Astrocyte (in vitro differentiated cells and primary cell): ENCODE data around the gene SERPINA1. TPM values are rescaled to one million over a fixed set of nuclear protein-coding genes. Genes with fewer than 3 reads are reported as not detected.

Experiments
- DNase-seq: peaks from one replicate; pipeline ENCODE4 v3.0.0-alpha.2; 2010; ENCODE audit warnings: low read depth
- FAIRE-seq: peaks from 2 replicates; lab custom pipeline; 2011; peaks lifted over from hg19 to GRCh38; lab: Jason Lieb, UNC
- H2AFZ ChIP-seq: 2 replicates; pipeline ENCODE4 v1.6.0; 2012; ENCODE audit warnings: low read depth, low read length, inconsistent platforms
- H3K27ac ChIP-seq: 2 replicates; pipeline ENCODE4 v1.5.1; 2011; ENCODE audit warnings: low read depth, low read length, inconsistent platforms
- H3K27me3 ChIP-seq: 2 replicates; pipeline ENCODE4 v1.6.0; 2011; ENCODE audit warnings: low read length, inconsistent platforms; ENCODE audit not compliant: insufficient read depth
- H3K36me3 ChIP-seq: 2 replicates; pipeline ENCODE4 v1.5.1; 2011; ENCODE audit warnings: low read length, inconsistent platforms; ENCODE audit not compliant: insufficient read depth
- H3K4me1 ChIP-seq: 2 replicates; pipeline ENCODE4 v1.5.1; 2011; ENCODE audit warnings: low read length, inconsistent platforms; ENCODE audit not compliant: insufficient read depth
- H3K4me2 ChIP-seq: 2 replicates; pipeline ENCODE4 v1.6.0; 2012; ENCODE audit warnings: low read length, inconsistent platforms
- H3K4me3 ChIP-seq: 2 replicates; pipeline ENCODE4 v1.5.1; 2011; ENCODE audit warnings: low read depth, mild to moderate bottlenecking, low read length, inconsistent platforms; ENCODE audit not compliant: insufficient read depth
- H3K79me2 ChIP-seq: 2 replicates; pipeline ENCODE4 v1.6.0; 2012; ENCODE audit warnings: mild to moderate bottlenecking, low read length, inconsistent platforms; ENCODE audit not compliant: insufficient read depth
- H3K9ac ChIP-seq: 2 replicates; pipeline ENCODE4 v1.6.0; 2012; ENCODE audit warnings: mild to moderate bottlenecking, low read length, inconsistent platforms
- H3K9me3 ChIP-seq: 2 replicates; pipeline ENCODE4 v1.5.1; 2012; ENCODE audit warnings: low read depth, mild to moderate bottlenecking, low read length, inconsistent platforms; ENCODE audit not compliant: insufficient read depth
- H4K20me1 ChIP-seq: 2 replicates; pipeline ENCODE4 v1.6.0; 2012; ENCODE audit warnings: low read length, inconsistent platforms; ENCODE audit not compliant: insufficient read depth
- H3K27ac Mint-ChIP-seq: one replicate; pipeline ENCODE4 v1.8.0; 2021; ENCODE audit warnings: mild to moderate bottlenecking, mixed read lengths; ENCODE audit not compliant: unreplicated experiment
- H3K27me3 Mint-ChIP-seq: one replicate; pipeline ENCODE4 v1.8.0; 2021; ENCODE audit warnings: low read depth, mixed read lengths; ENCODE audit not compliant: unreplicated experiment
- H3K36me3 Mint-ChIP-seq: one replicate; pipeline ENCODE4 v1.8.0; 2021; ENCODE audit warnings: low read depth, mixed read lengths; ENCODE audit not compliant: unreplicated experiment
- H3K4me1 Mint-ChIP-seq: one replicate; pipeline ENCODE4 v1.8.0; 2021; ENCODE audit warnings: low read depth, mixed read lengths; ENCODE audit not compliant: unreplicated experiment
- H3K4me3 Mint-ChIP-seq: one replicate; pipeline ENCODE4 v1.8.0; 2021; ENCODE audit warnings: mild to moderate bottlenecking, moderate library complexity, mixed read lengths; ENCODE audit not compliant: unreplicated experiment
- H3K9me3 Mint-ChIP-seq: one replicate; pipeline ENCODE4 v1.8.0; 2021; ENCODE audit warnings: mild to moderate bottlenecking, mixed read lengths; ENCODE audit not compliant: unreplicated experiment
- CTCF ChIP-seq: IDR thresholded peaks from 2 replicates; pipeline ENCODE4 v1.5.1; 2011; ENCODE audit warnings: low read depth, mild to moderate bottlenecking, inconsistent platforms, low read length, moderate library complexity; ENCODE audit not compliant: insufficient read depth
- EZH2 ChIP-seq: IDR thresholded peaks from 2 replicates; pipeline ENCODE4 v1.6.1; 2012; ENCODE audit warnings: mild to moderate bottlenecking, low read length, inconsistent platforms; ENCODE audit not compliant: insufficient read depth
- total RNA-seq: library from RNA; stranded (reverse); gene quantifications from 2 replicates; pipeline ENCODE4 v1.2.1, GENCODE V29; 2021

Gene SERPINA1
- total RNA-seq, 1 donor from 2014 or later: 0.98 TPM

GRCh38 chr14:94397289-94398181 lies 9.1 kb upstream of the SERPINA1 start:
- TF ChIP-seq CTCF (no peak), EZH2 (no peak)
- Mint-ChIP-seq H3K27me3 (peaks cover 11% of the 10 kb centered on the region), H3K36me3 (no peaks in the 10 kb centered on the region), H3K4me3 (no peak overlapping the region), H3K4me1 (peaks cover 19% of the 10 kb centered on the region), H3K9me3 (peaks cover 3% of the 10 kb centered on the region), H3K27ac (no peak overlapping the region)
- no peak for DNase-seq
- FAIRE-seq: no peak
- H3K79me2 ChIP-seq: no peaks in the 10 kb centered on the region
- no peak overlapping the region for H2AFZ ChIP-seq
- H3K4me2 ChIP-seq: no peak overlapping the region
- H3K36me3 ChIP-seq: no peaks in the 10 kb centered on the region
- H3K4me1 ChIP-seq: peaks cover 13% of the 10 kb centered on the region
- no peak overlapping the region for H3K9ac ChIP-seq
- no peaks in the 10 kb centered on the region for H3K27me3 ChIP-seq
- H4K20me1 ChIP-seq: no peaks in the 10 kb centered on the region
- H3K9me3 ChIP-seq: no peaks in the 10 kb centered on the region
- no peak overlapping the region for H3K27ac ChIP-seq
- no peak overlapping the region for H3K4me3 ChIP-seq

GRCh38 chr14:94396628-94397225 lies 8.3 kb upstream of the SERPINA1 start:
- no peak overlapping the region for H3K4me3 ChIP-seq
- H3K9me3 ChIP-seq: no peaks in the 10 kb centered on the region
- H4K20me1 ChIP-seq: no peaks in the 10 kb centered on the region
- peaks cover 3% of the 10 kb centered on the region for H3K9me3 Mint-ChIP-seq
- no peaks in the 10 kb centered on the region for H3K36me3 ChIP-seq
- no peak for TF ChIP-seq EZH2
- TF ChIP-seq CTCF: no peak
- H3K4me3 Mint-ChIP-seq: no peak overlapping the region
- H3K27ac ChIP-seq: no peak overlapping the region
- H3K4me2 ChIP-seq: no peak overlapping the region
- H3K4me1 ChIP-seq: peaks cover 13% of the 10 kb centered on the region
- DNase-seq (no peak), FAIRE-seq (peak; percentile 5)
- H3K36me3 Mint-ChIP-seq: no peaks in the 10 kb centered on the region
- no peaks in the 10 kb centered on the region for H3K79me2 ChIP-seq
- peaks cover 11% of the 10 kb centered on the region for H3K27me3 Mint-ChIP-seq
- no peak overlapping the region for H3K9ac ChIP-seq
- no peak overlapping the region for H3K27ac Mint-ChIP-seq
- peaks cover 19% of the 10 kb centered on the region for H3K4me1 Mint-ChIP-seq
- no peak overlapping the region for H2AFZ ChIP-seq
- no peaks in the 10 kb centered on the region for H3K27me3 ChIP-seq
